Duodenal mucosa (tissue), 2 donors: Measurements from ENCODE around the gene SLC34A1.
A peak's percentile ranks its signal among the peaks of the same experiment; 100 is the strongest.

Experiments
- H3K27ac ChIP-seq: one replicate; pipeline ENCODE4 v1.7.0; 2013; ENCODE audit warnings: low read depth, low read length
- H3K27me3 ChIP-seq, 2 donors: one replicate each; pipeline ENCODE4 v1.7.0; 2013; ENCODE audit warnings: low read length in 2 of 2, control low read depth in 1 of 2; ENCODE audit not compliant: insufficient read depth in 2 of 2, control insufficient read depth in 1 of 2
- H3K36me3 ChIP-seq, 2 donors: one replicate each; pipeline ENCODE4 v1.7.0; 2013; ENCODE audit warnings: low read length in 2 of 2, control low read depth in 1 of 2; ENCODE audit not compliant: insufficient read depth in 2 of 2, control insufficient read depth in 1 of 2
- H3K4me1 ChIP-seq, 2 donors: one replicate each; pipeline ENCODE4 v1.7.0; 2013; ENCODE audit warnings: low read length in 2 of 2, control low read depth in 1 of 2; ENCODE audit not compliant: insufficient read depth in 2 of 2, control insufficient read depth in 1 of 2
- H3K4me3 ChIP-seq, 2 donors: one replicate each; pipeline ENCODE4 v1.7.0; 2013; ENCODE audit warnings: low read length in 2 of 2, low read depth in 1 of 2
- H3K9ac ChIP-seq, 2 donors: one replicate each; pipeline ENCODE4 v1.7.0; 2013; ENCODE audit warnings: low read length in 2 of 2, low read depth in 1 of 2
- H3K9me3 ChIP-seq, 2 donors: one replicate each; pipeline ENCODE4 v1.7.0; 2013; ENCODE audit warnings: low read length in 2 of 2, control low read depth in 1 of 2; ENCODE audit not compliant: control insufficient read depth in 1 of 2

Gene SLC34A1

DNA sequence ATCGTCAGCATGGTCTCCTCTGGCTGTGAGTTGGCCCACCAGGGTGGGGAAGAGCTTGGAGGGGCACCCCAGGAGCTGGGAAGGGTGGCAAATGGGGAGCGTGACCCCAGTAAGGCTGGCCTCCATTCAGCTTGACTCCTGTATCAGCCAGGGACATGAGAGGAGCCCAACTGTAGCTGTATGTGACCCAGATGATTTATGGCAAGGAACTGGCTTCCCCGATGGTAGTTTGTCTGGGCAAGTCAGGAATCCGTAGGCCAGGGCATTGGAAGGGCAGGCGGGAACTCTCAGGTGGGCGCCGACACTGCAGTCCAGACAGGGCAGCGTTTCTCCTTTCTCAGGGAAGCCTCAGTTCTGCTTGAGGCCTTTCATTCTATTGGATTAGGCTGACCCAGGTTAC is 2.3 kb downstream of the SLC34A1 start:
- Histone ChIP-seq H3K4me1 (peaks cover 13 to 23% of the 10 kb centered on the region in 2 donors), H3K27me3 (peaks cover 5% of the 10 kb centered on the region in 2 donors)

DNA sequence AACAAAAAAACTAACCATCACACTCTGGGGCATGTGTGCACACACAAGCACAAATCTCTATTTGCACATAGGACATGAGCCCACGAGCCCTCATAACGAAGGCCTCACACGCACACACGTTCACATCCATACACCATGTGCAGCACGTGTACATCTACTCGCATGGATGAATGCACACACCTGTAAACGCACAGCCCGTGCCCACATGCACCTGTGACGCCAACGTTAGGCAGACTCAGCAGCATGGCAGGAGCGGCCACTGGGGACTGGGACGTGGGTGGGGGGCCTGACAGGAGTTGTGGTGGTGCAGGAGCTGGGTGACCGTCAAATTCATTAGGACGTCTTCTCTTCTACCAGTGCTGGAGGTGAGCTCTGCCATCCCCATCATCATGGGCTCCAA is 3.2 kb downstream of the SLC34A1 start:
- Histone ChIP-seq H3K27ac (no peak overlapping the region), H3K27me3 (peaks cover 5% of the 10 kb centered on the region in 2 donors)

More for the DNA sequence above, 2.3 kb downstream of the SLC34A1 start:
- Histone ChIP-seq H3K9ac (no peak overlapping the region), H3K4me3 (no peak overlapping the region), H3K27ac (no peak overlapping the region), H3K36me3 (no peaks in the 10 kb centered on the region), H3K9me3 (no peaks in the 10 kb centered on the region)

DNA sequence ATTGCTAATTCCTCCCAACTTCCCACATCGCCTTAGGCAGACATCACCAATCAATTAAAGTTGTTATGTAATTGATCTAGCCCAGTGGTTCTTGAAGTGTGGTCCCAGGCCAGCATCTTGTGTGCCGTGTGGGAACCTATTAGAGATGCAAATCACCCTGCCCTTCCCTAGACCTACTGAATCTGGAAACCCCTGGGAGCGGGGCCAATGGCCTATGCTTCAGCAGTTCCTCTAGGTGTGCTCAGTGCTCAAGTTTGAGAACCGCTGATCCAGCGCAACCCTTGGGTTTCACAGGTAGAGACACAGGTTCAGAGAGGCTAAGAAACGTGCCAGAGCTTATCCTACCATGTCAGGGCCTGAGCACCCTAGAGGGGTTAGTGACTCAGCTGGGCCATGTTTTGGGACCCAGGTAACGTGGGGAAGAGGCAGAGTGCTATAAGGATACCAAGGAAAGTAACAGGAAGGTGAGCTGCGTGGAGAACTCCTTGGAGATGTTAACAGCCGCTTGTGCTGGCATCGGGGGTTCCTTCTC is 4.4 kb downstream of the SLC34A1 start:
- no peak overlapping the region for H3K4me3 ChIP-seq
- no peaks in the 10 kb centered on the region for H3K36me3 ChIP-seq
- H3K9ac ChIP-seq: no peak overlapping the region
- H3K4me1 ChIP-seq: peaks cover 13 to 23% of the 10 kb centered on the region in 2 donors
- peaks cover 0 to 5% of the 10 kb centered on the region in 2 donors for H3K27me3 ChIP-seq
- no peaks in the 10 kb centered on the region for H3K9me3 ChIP-seq
- H3K27ac ChIP-seq: no peak overlapping the region

More for the DNA sequence above, 3.2 kb downstream of the SLC34A1 start:
- Histone ChIP-seq H3K9ac (no peak overlapping the region), H3K4me1 (peaks cover 13 to 23% of the 10 kb centered on the region in 2 donors), H3K4me3 (no peak overlapping the region), H3K36me3 (no peaks in the 10 kb centered on the region), H3K9me3 (no peaks in the 10 kb centered on the region)

DNA sequence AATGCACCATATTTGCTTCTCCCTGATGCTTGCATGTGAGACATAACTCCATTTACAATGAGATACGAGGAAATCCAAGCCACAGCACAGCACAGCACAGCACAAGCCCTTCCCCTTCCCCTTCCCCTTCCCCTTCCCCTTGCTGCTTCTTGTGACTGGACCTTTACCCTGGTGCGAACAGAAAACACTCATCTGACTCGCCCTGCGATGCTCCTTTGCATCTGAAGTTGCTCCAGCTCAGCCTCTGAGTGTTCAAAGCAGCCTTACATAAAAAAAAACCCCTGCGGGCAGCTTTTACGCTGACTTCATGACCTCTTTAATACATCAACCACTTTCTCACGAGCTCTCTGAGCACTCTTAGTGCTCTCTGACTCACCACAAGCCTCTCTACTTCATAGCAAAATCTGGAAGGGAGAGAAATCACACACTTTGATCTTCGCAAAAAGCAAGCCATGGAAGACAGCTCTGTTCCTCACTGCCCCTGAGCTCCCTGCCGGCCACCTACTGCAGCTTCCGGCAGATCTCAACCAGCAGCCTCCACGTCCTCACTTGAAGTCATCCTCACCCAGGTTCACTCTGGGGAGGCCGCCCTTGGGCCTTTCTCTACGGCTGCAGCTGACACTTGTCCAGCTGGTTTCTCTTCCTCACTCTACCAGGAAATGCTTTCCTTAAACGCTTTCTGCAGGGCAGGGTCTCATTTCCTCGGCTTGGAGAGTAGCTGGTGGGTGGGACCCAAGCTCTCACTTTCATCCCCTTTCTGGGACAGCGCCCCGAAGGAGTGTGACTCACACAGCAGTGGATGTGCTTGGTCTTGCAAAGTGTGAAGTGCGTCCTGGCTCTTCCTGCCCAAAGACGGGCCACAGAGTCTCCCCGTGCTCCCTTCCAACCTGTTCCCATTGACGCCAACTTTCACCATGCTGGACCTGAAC is 5.3 kb downstream of the SLC34A1 start:
- Histone ChIP-seq H3K36me3 (no peaks in the 10 kb centered on the region), H3K4me1 (peaks cover 13 to 23% of the 10 kb centered on the region in 2 donors), H3K4me3 (peak overlapping the region in 1 of 2 donors; percentile 29), H3K9ac (peak overlapping the region in 1 of 2 donors; percentile 25), H3K9me3 (no peaks in the 10 kb centered on the region), H3K27ac (no peak overlapping the region), H3K27me3 (peaks cover 0 to 5% of the 10 kb centered on the region in 2 donors)

DNA sequence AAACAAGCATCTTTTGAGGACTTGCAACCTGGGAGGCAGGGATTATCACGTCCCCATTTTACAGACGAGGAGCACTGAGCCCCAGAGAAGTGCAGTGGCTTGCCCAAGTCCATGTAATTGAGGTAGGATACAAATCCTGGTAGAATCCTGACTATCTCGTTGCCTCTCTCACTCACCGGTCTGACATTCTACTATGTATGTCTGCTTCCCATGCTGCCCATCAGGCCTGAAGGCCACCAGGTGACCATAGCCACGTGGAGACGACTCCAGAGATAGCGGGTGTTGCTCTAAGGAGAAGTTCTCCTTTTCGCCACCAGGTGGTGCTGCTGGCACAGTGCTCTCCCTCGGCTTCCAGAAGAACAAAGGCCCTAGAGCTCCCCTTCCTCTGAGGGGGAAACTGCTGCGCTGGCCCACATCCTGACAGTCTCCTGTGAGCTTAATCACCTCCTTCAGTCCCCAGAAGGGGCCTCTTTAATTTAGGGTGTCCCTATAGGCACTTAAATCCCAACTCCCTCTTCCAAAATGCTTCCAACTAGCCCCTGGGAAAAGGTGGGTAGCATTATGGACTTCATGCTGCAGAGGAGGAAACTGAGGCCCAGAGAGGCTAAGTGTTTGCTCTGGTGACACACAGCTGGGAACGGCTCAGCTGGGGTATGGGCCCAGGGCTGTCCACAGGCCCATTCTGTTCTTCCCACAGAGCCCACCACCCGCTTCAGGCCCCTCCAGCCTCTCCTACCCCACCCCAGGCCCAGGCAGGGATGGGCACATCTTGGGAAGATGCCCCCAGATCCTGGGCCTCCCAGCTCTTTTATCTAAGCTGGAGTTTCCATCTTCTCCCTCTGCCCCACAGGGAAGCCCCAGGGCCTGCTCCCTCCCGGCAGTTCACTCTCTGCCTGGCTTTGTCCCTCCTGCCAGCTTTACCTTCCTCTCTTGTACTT is 6.4 kb downstream of the SLC34A1 start:
- peaks cover 13 to 23% of the 10 kb centered on the region in 2 donors for H3K4me1 ChIP-seq
- no peaks in the 10 kb centered on the region for H3K9me3 ChIP-seq
- H3K27me3 ChIP-seq: no peaks in the 10 kb centered on the region
- H3K27ac ChIP-seq: no peak overlapping the region
- peak overlapping the region in 1 of 2 donors; percentile 25 for H3K9ac ChIP-seq
- H3K36me3 ChIP-seq: no peaks in the 10 kb centered on the region
- H3K4me3 ChIP-seq: no peak overlapping the region

DNA sequence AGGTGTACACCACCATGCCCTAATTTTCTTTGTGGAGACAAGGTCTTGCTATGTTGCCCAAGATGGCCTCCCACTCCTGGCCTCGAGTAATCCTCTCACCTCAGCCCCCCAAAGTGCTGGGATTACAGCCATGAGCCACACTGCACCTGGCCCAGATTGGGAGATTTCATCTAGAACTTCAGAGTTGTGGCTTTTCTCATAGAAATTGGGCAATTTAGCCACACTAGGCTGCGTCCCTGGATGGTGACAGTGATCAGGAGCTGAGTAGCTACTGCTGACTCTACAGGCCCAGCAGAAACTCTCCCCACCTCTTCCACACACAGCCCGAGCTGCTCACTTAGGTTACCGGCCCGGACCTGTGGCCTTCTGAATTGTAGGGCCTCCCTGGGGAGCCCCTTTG is 8.5 kb downstream of the SLC34A1 start:
- Histone ChIP-seq H3K27me3 (no peaks in the 10 kb centered on the region), H3K36me3 (no peaks in the 10 kb centered on the region), H3K27ac (no peak overlapping the region), H3K4me1 (peaks cover 13 to 23% of the 10 kb centered on the region in 2 donors), H3K9me3 (no peaks in the 10 kb centered on the region), H3K9ac (no peak overlapping the region), H3K4me3 (no peak overlapping the region)

DNA sequence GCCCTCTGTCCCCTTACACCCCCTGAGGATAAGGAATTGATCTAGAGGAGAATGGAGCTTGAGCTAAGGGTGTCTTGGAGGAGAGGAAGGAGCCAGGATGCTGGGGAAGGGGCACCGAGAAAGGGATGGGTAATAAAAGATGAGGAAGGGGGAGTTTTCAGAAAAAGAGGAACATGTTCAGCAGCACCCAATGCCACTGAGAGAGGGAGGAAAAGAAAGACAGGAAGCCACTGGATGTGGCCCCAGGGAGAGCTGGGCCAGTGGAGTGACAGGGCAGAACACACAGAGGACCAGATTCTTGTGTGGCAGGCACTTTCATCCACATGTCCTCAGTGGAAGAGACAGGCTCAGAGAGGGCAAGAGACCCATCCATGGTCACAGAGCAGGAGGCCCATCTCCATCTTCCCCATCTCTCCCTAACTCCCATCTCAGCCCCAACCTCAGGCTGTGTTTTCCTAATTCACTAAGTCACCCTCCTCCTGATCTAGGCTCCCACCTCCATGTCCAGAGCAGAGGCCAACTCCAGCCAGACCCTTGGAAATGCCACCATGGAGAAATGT is 9.1 kb downstream of the SLC34A1 start:
- no peak overlapping the region for H3K4me3 ChIP-seq
- H3K4me1 ChIP-seq: peaks cover 13 to 23% of the 10 kb centered on the region in 2 donors
- H3K9me3 ChIP-seq: no peaks in the 10 kb centered on the region
- H3K27me3 ChIP-seq: no peaks in the 10 kb centered on the region
- H3K27ac ChIP-seq: no peak overlapping the region
- H3K36me3 ChIP-seq: no peaks in the 10 kb centered on the region
- no peak overlapping the region for H3K9ac ChIP-seq

DNA sequence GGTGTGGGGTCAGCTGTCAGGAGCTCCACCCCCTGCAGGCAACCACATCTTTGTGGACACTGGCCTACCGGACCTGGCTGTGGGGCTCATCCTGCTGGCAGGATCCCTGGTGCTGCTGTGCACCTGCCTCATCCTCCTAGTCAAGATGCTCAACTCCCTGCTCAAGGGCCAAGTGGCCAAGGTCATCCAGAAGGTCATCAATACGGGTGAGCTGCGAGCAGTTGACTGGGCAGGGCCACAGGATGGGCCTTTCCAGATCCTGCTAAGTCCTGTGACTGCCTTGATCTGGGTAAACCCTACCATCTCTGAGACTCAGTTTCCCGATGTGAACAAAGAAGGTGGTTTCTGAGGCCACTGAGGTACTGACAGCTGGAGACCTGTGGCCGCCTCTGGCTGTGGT is 9.8 kb downstream of the SLC34A1 start:
- H3K36me3 ChIP-seq: no peaks in the 10 kb centered on the region
- H3K27ac ChIP-seq: no peak overlapping the region
- H3K4me3 ChIP-seq: no peak overlapping the region
- no peak overlapping the region for H3K9ac ChIP-seq
- peaks cover 12 to 18% of the 10 kb centered on the region in 2 donors for H3K4me1 ChIP-seq
- no peaks in the 10 kb centered on the region for H3K27me3 ChIP-seq
- H3K9me3 ChIP-seq: no peaks in the 10 kb centered on the region

DNA sequence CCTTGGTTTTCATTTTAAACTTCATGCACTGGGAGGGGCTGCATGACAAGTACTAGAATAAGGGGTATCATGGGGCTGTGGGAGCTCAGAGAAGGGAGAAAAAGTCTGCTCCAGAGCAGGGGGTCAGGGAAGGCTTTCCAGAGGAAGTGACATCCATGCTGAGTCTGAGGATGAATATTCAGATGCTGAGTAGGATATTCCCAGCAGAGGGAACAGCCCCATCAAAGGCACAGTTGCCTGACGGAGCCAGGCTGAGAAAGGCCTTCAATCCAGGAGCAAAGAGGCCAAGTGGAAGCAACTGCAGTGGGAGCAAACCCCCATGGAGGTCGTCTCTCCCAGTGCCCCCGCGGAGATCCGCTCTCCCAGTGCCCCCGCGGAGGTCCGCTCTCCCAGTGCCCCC is 11.8 kb downstream of the SLC34A1 start:
- Histone ChIP-seq H3K27ac (no peak overlapping the region), H3K4me3 (no peak overlapping the region), H3K9me3 (no peaks in the 10 kb centered on the region), H3K9ac (no peak overlapping the region), H3K4me1 (peaks cover 4 to 7% of the 10 kb centered on the region in 2 donors), H3K36me3 (no peaks in the 10 kb centered on the region), H3K27me3 (peaks cover 0 to 10% of the 10 kb centered on the region in 2 donors)
